Psoas muscle (tissue), 8 donors: Measurements from ENCODE around the gene RNASE4. TPM values are rescaled to one million over a fixed set of nuclear protein-coding genes. Genes with fewer than 3 reads are reported as not detected.

Experiments used
- ATAC-seq, 4 donors: fragments of 200-7000 bp; cut with Tn5 transposase; one replicate each; pipeline ENCODE4 v1.9.1; 2020; ENCODE audit warnings: moderate library complexity in 3 of 4, mild to moderate bottlenecking in 2 of 4
- DNase-seq, 2 donors: peaks; one replicate each; pipeline ENCODE4 v3.0.0-alpha.2; 2020
- H3K27ac ChIP-seq: fragments of 200-600 bp; one replicate; pipeline ENCODE4 v1.8.0; 2022
- H3K27me3 ChIP-seq, 3 donors: fragments of 200-600 bp in 1 of 3; one replicate each; pipeline versions ENCODE4 v1.6.1 to v1.8.0; 2013 to 2022; ENCODE audit warnings: low read length in 2 of 3, mild to moderate bottlenecking in 2 of 3, moderate library complexity in 1 of 3; ENCODE audit not compliant: insufficient read depth in 3 of 3
- H3K36me3 ChIP-seq, 2 donors: fragments of 200-600 bp in 1 of 2; one replicate each; pipeline versions ENCODE4 v1.6.1 to v1.8.0; 2013 to 2022; ENCODE audit warnings: low read depth in 1 of 2, mild to moderate bottlenecking in 1 of 2, moderate library complexity in 1 of 2; ENCODE audit not compliant: insufficient read depth in 1 of 2
- H3K4me1 ChIP-seq: fragments of 200-600 bp; one replicate; pipeline ENCODE4 v1.8.0; 2022
- H3K4me3 ChIP-seq: fragments of 200-600 bp; one replicate; pipeline ENCODE4 v1.8.0; 2022; ENCODE audit warnings: mild to moderate bottlenecking
- H3K9me3 ChIP-seq: fragments of 200-600 bp; one replicate; pipeline ENCODE4 v1.8.0; 2022
- CTCF ChIP-seq: fragments of 200-600 bp; IDR thresholded peaks from one replicate; pipeline ENCODE4 v1.8.0; 2022; ENCODE audit warnings: antibody characterized with exemption
- WGBS, 3 donors: extraction: QIAGEN DNeasy Blood & Tissue Kit; methylation state at CpG; one replicate each; pipeline versions ENCODE4 v1.1.6 to v1.1.7; 2013; 5-methylcytosine and 5-hydroxymethylcytosine counted together
- intact Hi-C, 2 donors: fragments of 100-400 bp; cut with DNase I; formaldehyde crosslinking; loops; one replicate each; pipeline versions ENCODE4 v1.11.0 to v1.14.2; 2022
- polyA plus RNA-seq, 3 donors: library from polyadenylated mRNA; stranded (reverse); fragments of 200-250 nt; gene quantifications; one replicate each; pipeline ENCODE4 v1.2.3, GENCODE V29; 2013
- total RNA-seq, 4 donors: library from RNA; stranded (reverse); fragmentation: NEBNext Ultra II Directional in 2 of 4; extraction: Animal tissue kit (Norgen Biotek cat#: 25700) in 2 of 4; gene quantifications; one replicate each; pipeline versions ENCODE4 v1.2.1 to v1.2.4, GENCODE V29; 2021 to 2023
- donor health status: healthy with polysubstance abuse.
- donor health status: DM: no; HTN: no; CAD: no; lungs with moderate emphysema.
- donor health status: Bipolar disorder and iron deficiency.
- donor health status: healthy.
- donor health status: DM: yes; HTN: yes; CAD: no.
- donor health status: DM: no; HTN: no; CAD: no.
- donor health status: DM: no; HTN: no; CAD: no.
- donor health status: DM: yes; HTN: yes; CAD: no.

Gene RNASE4
- total and polyA plus RNA-seq, 7 donors = 0.77 to 11.1 (median 7.6) TPM

- H3K4me1 ChIP-seq = peaks cover 17% of the 10 kb centered on the region
These were observed 1.8 kb upstream of the RNASE4 start for GRCh38 chr14:20682435-20683124.

GRCh38 chr14:20683125-20683890, 1.1 kb upstream of the RNASE4 start:
- Histone ChIP-seq H3K27me3 (no peaks in the 10 kb centered on the region), H3K27ac (peak overlapping the region; percentile 99), H3K4me1 (peaks cover 17% of the 10 kb centered on the region), H3K36me3 (no peaks in the 10 kb centered on the region), H3K9me3 (no peaks in the 10 kb centered on the region), H3K4me3 (peak overlapping the region; percentile 89)
- peak; percentile 77 to 83 for DNase-seq
- no peak for TF ChIP-seq CTCF
- WGBS, 3 donors = 0 to 1% (median 0%) methylated on average over 38 of the region's 38 CpGs
- peak; percentile 68 to 76 (median 69) for ATAC-seq
- intact Hi-C loops = loop anchor here (5.0 to 10.0 kb wide), 7 partner anchors 51 to 421 kb away; partner anchors contain the start of genes APEX1 (in 1 of the 2), CCNB1IP1 (in 1 of the 2), PIP4P1 (in 1 of the 2) and PNP (in 1 of the 2)

More at GRCh38 chr14:20682435-20683124, 1.8 kb upstream of the RNASE4 start:
- intact Hi-C loops = loop anchor here (5.0 to 10.0 kb wide), 7 partner anchors 50 to 422 kb away; partner anchors contain the start of genes APEX1 (in 1 of the 2), CCNB1IP1 (in 1 of the 2), PIP4P1 (in 1 of the 2) and PNP (in 1 of the 2)
- TF ChIP-seq CTCF = no peak
- DNase-seq (peak; percentile 88 to 94), ATAC-seq (peak; percentile 84 to 87 (median 86))
- Histone ChIP-seq H3K9me3 (no peaks in the 10 kb centered on the region), H3K27ac (peak overlapping the region; percentile 99), H3K27me3 (no peaks in the 10 kb centered on the region), H3K4me3 (peak overlapping the region; percentile 89), H3K36me3 (no peaks in the 10 kb centered on the region)
- 0% methylated on average over 39 to 40 of the region's 40 CpGs for WGBS, 3 donors

GRCh38 chr14:20684662-20685456, 499 bp downstream of the RNASE4 start:
- DNase-seq (peak; percentile 15 to 62), ATAC-seq (no peak)
- H3K9me3 ChIP-seq = no peaks in the 10 kb centered on the region
- H3K27me3 ChIP-seq = no peaks in the 10 kb centered on the region
- no peak for TF ChIP-seq CTCF
- peak overlapping the region; percentile 99 for H3K27ac ChIP-seq
- H3K4me1 ChIP-seq = peaks cover 17% of the 10 kb centered on the region
- H3K36me3 ChIP-seq = no peaks in the 10 kb centered on the region
- intact Hi-C loops = loop anchor here (5.0 to 10.0 kb wide), 7 partner anchors 53 to 420 kb away; partner anchors contain the start of genes APEX1 (in 1 of the 2), CCNB1IP1 (in 1 of the 2), PIP4P1 (in 1 of the 2) and PNP (in 1 of the 2)
- H3K4me3 ChIP-seq = peak overlapping the region; percentile 89
- WGBS, 3 donors = 15 to 21% (median 16%) methylated on average over 22 of the region's 22 CpGs

- DNase-seq (no peak), ATAC-seq (no peak)
- 50 to 66% (median 58%) methylated on average over 7 of the region's 7 CpGs for WGBS, 3 donors
- no peak for TF ChIP-seq CTCF
- no peak overlapping the region for H3K4me3 ChIP-seq
- intact Hi-C loops = loop anchor here (10.0 kb wide), 4 partner anchors 222 to 418 kb away; partner anchors contain the start of genes CCNB1IP1 (in 1 of the 2), PIP4P1 (in 1 of the 2), PNP (in 1 of the 2) and TMEM253 (in 1 of the 2)
- H3K9me3 ChIP-seq = no peaks in the 10 kb centered on the region
- peaks cover 4% of the 10 kb centered on the region for H3K4me1 ChIP-seq
- no peaks in the 10 kb centered on the region for H3K27me3 ChIP-seq
- H3K36me3 ChIP-seq = no peaks in the 10 kb centered on the region
- H3K27ac ChIP-seq = no peak overlapping the region
These were observed 2.2 kb downstream of the RNASE4 start for GRCh38 chr14:20686386-20687143.
